SJSA1 (cell line): Measurements from ENCODE around the gene CST7. TPM values are rescaled to one million over a fixed set of nuclear protein-coding genes. Genes with fewer than 3 reads are reported as not detected.
A peak's percentile ranks its signal among the peaks of the same experiment; 100 is the strongest.

ENCODE experiments used
- DNase-seq, 2 experiments: peaks; one replicate each; pipeline ENCODE4 v3.0.0-alpha.2; 2015 to 2020; ENCODE audit warnings: low spot score in 2 of 2, low read depth in 1 of 2
- H3K27ac ChIP-seq: fragments of 250-450 bp; sonication (Bioruptor Pico); 2 replicates; pipeline ENCODE4 v1.5.1; 2020; ENCODE audit warnings: mild to moderate bottlenecking, moderate library complexity
- H3K27me3 ChIP-seq: fragments of 250-450 bp; sonication (Bioruptor Pico); replicated peaks from 2 replicates; pipeline ENCODE4 v1.5.1; 2020; ENCODE audit warnings: mild to moderate bottlenecking, moderate library complexity
- H3K36me3 ChIP-seq: fragments of 250-450 bp; sonication (Bioruptor Pico); 2 replicates; pipeline ENCODE4 v1.5.1; 2020; ENCODE audit warnings: mild to moderate bottlenecking
- H3K4me1 ChIP-seq: fragments of 250-450 bp; sonication (Bioruptor Pico); replicated peaks from 2 replicates; pipeline ENCODE4 v1.6.1; 2021; ENCODE audit warnings: mild to moderate bottlenecking
- H3K4me3 ChIP-seq: fragments of 250-450 bp; sonication (Bioruptor Pico); 2 replicates; pipeline ENCODE4 v1.5.1; 2020; ENCODE audit warnings: mild to moderate bottlenecking
- H3K9me3 ChIP-seq: fragments of 250-450 bp; sonication (Bioruptor Pico); replicated peaks from 2 replicates; pipeline ENCODE4 v1.5.1; 2020; ENCODE audit warnings: mild to moderate bottlenecking
- total RNA-seq: library from RNA; depleted of rRNA; stranded (reverse); fragments of >200 nt; shearing (Covaris generic); gene quantifications from 2 replicates; pipeline ENCODE4 v1.2.3, GENCODE V29; 2014

Gene CST7
- total RNA-seq, 1 experiment from 2014 or later, result not detected

GRCh38 chr20:24969186-24970029 lies 20.3 kb downstream of the CST7 start:
- no peaks in the 10 kb centered on the region for H3K9me3 ChIP-seq
- DNase-seq, result peak in 1 of 2 experiments; percentile 32
- H3K4me1 ChIP-seq, result no peaks in the 10 kb centered on the region
- peaks cover 64% of the 10 kb centered on the region for H3K36me3 ChIP-seq
- H3K27ac ChIP-seq, result no peak overlapping the region
- no peaks in the 10 kb centered on the region for H3K27me3 ChIP-seq
- no peak overlapping the region for H3K4me3 ChIP-seq

DNA sequence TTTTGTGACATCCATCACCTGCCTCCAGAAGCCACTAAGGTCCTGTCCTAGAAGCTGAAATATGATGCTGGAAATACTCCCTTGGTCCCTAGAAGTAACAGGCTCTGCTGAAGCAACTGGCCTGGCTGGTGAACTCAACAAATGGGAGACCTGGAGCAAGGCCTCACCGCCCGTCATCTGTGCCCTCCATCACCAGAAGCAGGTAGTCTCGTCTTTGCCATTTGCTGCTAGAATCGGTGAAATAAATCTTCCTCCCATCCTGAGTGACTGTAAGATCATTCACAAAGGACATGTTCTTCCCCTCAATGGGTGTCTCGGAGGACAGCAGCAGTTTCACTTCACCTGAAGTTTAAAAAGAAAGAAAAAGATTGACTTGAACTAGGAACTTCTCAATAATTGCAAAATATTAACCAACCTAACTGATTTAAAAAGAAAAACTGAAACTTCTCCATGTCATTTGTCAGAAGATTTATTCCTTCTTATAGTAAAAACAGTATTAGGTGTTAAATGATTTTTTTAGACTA lies 21.0 kb downstream of the CST7 start:
- Histone ChIP-seq H3K4me1 (no peaks in the 10 kb centered on the region), H3K27ac (no peak overlapping the region), H3K27me3 (no peaks in the 10 kb centered on the region), H3K36me3 (peaks cover 69% of the 10 kb centered on the region), H3K9me3 (no peaks in the 10 kb centered on the region), H3K4me3 (no peak overlapping the region)
- DNase-seq, result no peak

GRCh38 chr20:24970754-24971153 lies 21.7 kb downstream of the CST7 start:
- H3K36me3 ChIP-seq, result peaks cover 65% of the 10 kb centered on the region
- DNase-seq, result peak in 1 of 2 experiments; percentile 34
- H3K27ac ChIP-seq, result no peak overlapping the region
- no peak overlapping the region for H3K4me3 ChIP-seq
- no peaks in the 10 kb centered on the region for H3K4me1 ChIP-seq
- H3K27me3 ChIP-seq, result no peaks in the 10 kb centered on the region
- no peaks in the 10 kb centered on the region for H3K9me3 ChIP-seq

DNA sequence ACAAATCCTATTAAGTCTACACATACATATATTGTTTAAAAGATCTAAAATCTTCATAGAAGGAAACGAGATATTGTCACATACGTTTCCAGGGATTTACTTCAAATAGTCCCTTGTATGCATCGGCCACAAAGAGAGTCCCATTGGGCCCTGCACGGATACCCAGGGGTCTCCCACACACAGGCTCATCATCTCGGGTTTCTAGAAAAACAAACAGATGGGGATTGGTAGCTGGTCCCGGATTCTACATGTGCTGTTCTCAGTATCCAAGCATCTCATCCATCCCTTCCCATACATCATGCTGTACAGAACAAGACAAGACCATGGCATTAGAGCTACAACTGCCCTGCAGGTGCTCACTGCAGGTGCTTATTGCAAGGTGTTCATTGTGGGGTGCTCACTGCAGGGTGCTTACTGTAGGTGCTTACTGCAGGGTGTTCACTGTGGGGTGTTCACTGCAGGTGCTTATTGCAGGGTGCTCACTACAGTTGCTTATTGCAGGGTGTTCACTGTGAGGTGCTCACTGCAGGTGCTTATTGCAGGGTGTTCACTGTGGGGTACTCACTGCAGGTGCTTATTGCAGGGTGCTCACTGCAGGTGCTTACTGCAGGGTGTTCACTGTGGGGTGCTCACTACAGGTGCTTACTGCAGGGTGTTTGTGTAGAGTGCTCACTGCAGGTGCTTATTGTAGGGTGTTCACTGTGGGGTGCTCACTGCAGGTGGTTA lies 22.5 kb downstream of the CST7 start:
- no peak overlapping the region for H3K4me3 ChIP-seq
- H3K4me1 ChIP-seq, result no peaks in the 10 kb centered on the region
- no peaks in the 10 kb centered on the region for H3K27me3 ChIP-seq
- no peaks in the 10 kb centered on the region for H3K9me3 ChIP-seq
- no peak overlapping the region for H3K27ac ChIP-seq
- peaks cover 67% of the 10 kb centered on the region for H3K36me3 ChIP-seq
- DNase-seq, result no peak

DNA sequence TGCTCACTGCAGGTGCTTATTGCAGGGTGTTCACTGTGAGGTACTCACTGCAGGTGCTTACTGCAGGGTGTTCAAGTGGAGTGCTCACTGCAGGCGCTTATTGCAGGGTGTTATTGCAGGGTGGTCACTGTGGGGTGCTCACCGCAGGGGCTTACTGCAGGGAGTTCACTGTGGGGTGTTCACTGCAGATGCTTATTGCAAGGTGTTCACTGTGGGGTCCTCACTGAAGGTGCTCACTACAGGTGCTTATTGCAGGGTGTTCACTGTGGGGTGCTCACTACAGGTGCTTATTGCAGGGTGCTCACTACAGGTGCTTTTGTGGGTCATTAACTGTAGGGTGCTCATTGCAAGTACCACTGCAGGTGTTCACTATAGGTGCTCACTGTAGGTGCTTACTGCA lies 23.3 kb downstream of the CST7 start:
- H3K36me3 ChIP-seq, result peaks cover 69% of the 10 kb centered on the region
- peak in 1 of 2 experiments; percentile 16 for DNase-seq
- H3K4me1 ChIP-seq, result no peaks in the 10 kb centered on the region
- no peak overlapping the region for H3K4me3 ChIP-seq
- H3K9me3 ChIP-seq, result no peaks in the 10 kb centered on the region
- H3K27ac ChIP-seq, result no peak overlapping the region
- no peaks in the 10 kb centered on the region for H3K27me3 ChIP-seq

- Histone ChIP-seq H3K4me3 (no peak overlapping the region), H3K36me3 (peaks cover 73% of the 10 kb centered on the region)
- DNase-seq, result peak in 1 of 2 experiments; percentile 16
Measured at GRCh38 chr20:24977336-24977735, 28.3 kb downstream of the CST7 start.

DNA sequence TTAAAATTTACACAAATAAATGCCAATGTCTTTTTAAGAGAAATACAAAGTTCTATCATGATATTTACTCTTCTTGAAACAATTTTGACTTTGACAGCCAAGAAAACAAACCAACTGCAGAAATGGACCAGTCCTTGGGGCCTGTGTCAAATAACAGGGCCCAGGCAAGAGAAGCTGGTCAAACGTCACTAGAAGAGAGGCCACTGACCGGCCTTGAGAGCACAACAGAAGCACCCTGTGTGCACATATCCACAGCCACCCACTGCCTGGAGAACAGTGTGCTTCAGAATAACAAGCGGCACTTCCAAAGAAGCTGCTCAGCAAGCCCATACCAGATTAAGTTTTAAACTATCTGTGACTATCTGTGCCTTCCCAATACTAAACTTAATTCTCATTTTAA lies 28.7 kb downstream of the CST7 start:
- Histone ChIP-seq H3K9me3 (no peaks in the 10 kb centered on the region), H3K27me3 (no peaks in the 10 kb centered on the region), H3K4me3 (no peak overlapping the region), H3K4me1 (no peaks in the 10 kb centered on the region), H3K27ac (no peak overlapping the region), H3K36me3 (peaks cover 71% of the 10 kb centered on the region)
- peak in 1 of 2 experiments; percentile 21 for DNase-seq

More at GRCh38 chr20:24977336-24977735, 28.3 kb downstream of the CST7 start:
- no peaks in the 10 kb centered on the region for H3K27me3 ChIP-seq
- no peaks in the 10 kb centered on the region for H3K9me3 ChIP-seq
- no peak overlapping the region for H3K27ac ChIP-seq
- H3K4me1 ChIP-seq, result no peaks in the 10 kb centered on the region

DNA sequence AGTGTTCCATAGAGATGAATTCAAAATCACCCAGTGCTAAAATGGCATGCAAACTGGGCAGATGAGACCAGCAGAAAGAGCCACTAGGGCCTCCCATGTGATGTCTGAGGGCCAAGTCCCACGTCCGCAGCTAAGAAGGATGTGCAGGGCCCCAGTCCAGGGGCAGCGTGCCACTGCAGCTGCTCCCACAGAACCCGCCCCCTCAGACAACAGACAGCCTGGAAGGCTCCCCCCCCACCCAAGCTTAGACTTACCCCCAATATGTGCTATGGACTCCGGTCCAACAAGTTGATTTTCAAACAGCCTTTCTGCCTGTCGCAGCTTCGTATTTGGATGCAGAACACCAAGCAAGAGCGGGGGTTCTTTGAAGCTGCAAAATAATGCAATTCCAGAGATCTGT lies 29.4 kb downstream of the CST7 start:
- Histone ChIP-seq H3K27ac (no peak overlapping the region), H3K9me3 (no peaks in the 10 kb centered on the region), H3K4me3 (no peak overlapping the region), H3K36me3 (peaks cover 66% of the 10 kb centered on the region), H3K27me3 (no peaks in the 10 kb centered on the region), H3K4me1 (no peaks in the 10 kb centered on the region)
- DNase-seq, result peak in 1 of 2 experiments; percentile 19

DNA sequence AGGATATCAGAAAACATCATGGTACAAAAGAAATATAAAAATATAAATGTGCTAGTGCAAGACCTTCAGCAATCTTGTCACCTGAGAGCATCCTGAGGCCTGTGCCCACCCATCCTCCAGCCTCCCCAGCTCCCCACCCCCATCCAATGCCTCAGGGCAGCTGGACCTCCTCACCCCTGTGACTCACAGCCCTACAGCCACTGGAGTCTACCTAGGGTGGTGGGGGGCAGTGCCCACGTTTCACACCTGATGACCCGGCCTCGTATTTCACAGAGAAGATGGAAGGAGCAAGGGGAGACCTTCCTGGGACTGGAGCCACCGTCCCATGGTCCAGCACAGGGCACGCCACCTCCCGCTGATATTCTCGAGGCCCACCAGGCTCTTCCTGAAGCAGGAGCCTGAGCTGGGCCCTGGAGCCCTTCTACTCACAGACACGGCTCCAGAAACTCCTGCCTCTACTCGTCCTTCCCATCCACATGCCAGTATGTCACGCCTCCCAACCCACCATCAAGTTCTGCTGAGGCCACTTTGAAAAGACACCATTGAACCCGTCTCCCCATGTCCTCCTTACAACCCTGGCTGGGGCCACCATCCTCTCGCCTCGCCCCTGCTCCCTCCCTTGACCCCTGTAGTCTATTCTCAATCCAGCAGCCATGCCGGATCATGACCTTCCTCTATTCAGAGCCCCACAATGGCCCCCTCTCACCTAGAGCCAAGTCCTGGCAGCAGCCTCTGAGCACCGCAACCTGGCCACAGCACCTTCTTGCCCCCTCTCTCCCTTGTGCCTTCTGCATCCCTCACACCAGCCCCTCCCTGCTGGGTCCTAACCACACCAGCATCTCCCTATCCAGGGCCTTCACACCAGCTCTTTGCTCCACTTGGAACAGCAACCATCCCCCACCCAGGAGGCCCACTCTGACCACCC lies 30.2 kb downstream of the CST7 start:
- H3K4me3 ChIP-seq, result no peak overlapping the region
- DNase-seq, result peak in 1 of 2 experiments; percentile 37
- H3K9me3 ChIP-seq, result no peaks in the 10 kb centered on the region
- peaks cover 69% of the 10 kb centered on the region for H3K36me3 ChIP-seq
- no peaks in the 10 kb centered on the region for H3K4me1 ChIP-seq
- no peaks in the 10 kb centered on the region for H3K27me3 ChIP-seq
- no peak overlapping the region for H3K27ac ChIP-seq

DNA sequence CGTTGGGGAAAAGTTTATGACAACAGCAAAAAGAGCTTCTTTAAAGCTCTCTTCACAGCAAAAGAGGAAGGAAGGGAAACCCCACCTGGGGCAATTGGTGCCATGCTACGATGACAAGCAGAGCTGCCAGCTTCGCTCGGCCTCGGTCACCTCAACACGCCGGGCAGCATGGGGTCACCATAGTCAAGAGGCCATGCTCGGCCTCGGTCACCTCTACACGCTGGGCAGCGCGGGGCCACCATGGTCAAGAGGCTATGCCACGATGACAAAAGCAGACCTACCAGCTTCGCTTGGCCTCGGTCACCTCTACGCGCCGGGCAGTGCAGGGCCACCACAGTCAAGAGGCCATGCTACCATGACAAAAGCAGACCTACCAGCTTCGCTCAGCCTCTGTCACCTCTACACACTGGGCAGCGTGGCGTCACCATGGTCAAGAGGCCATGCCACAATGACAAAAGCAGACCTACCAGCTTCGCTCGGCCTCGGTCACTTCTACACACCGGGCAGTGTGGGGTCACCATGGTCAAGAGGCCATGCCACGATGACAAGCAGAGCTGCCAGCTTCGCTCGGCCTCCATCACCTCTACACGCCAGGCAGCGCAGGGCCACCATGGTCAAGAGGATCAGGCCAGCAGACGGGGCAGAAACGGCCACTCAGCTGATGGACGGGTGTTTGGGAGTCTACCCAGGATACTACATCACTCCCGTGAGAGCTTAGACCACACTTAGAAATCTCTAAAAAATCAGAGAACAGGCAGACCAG lies 31.4 kb downstream of the CST7 start:
- H3K9me3 ChIP-seq, result no peaks in the 10 kb centered on the region
- H3K4me1 ChIP-seq, result no peaks in the 10 kb centered on the region
- peaks cover 61% of the 10 kb centered on the region for H3K36me3 ChIP-seq
- DNase-seq, result peak in 1 of 2 experiments; percentile 35
- no peak overlapping the region for H3K4me3 ChIP-seq
- no peaks in the 10 kb centered on the region for H3K27me3 ChIP-seq
- H3K27ac ChIP-seq, result no peak overlapping the region

DNA sequence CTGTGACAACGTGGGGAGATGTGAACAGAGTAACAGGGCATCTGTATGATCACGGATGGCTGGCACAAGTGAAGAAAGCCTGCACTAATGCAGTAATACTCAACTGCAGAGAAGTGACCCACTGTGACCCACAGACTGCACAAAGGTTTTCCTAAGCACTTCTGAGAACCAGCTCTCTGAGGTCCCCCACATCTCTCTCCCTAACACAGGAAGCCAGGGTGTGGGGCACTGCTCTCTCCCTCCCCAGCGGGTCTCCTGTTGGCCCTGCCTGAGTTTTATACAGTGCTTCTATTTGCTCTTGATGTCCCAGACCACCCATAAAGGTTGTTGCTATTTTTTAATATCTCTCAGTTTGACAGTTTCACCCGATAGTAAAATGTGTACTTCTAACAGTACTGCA lies 32.2 kb downstream of the CST7 start:
- Histone ChIP-seq H3K4me1 (no peaks in the 10 kb centered on the region), H3K36me3 (peaks cover 56% of the 10 kb centered on the region), H3K9me3 (no peaks in the 10 kb centered on the region), H3K27me3 (no peaks in the 10 kb centered on the region), H3K4me3 (no peak overlapping the region), H3K27ac (no peak overlapping the region)
- peak in 1 of 2 experiments; percentile 24 for DNase-seq

DNA sequence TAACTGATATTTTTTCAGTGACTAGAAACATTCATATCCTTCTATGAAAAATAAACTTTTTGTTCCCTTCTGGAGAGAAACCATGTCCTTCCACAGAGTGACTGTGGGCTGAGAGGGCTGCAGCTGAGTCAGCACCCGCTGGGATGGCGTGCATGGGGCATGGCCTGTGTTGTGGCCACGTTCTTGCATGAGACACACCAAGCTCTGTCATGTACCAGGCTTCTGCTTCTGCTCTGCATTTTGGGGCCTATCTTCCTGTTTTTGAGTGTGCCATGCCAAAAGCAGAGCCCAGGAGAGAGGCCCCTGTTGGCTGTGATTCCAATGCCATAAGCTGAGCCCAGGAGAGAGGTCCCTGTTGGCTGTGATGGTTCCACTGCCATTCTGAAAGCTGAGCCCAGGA lies 32.7 kb downstream of the CST7 start:
- peak in 1 of 2 experiments; percentile 27 for DNase-seq
- Histone ChIP-seq H3K4me3 (no peak overlapping the region), H3K27ac (no peak overlapping the region), H3K9me3 (no peaks in the 10 kb centered on the region), H3K4me1 (no peaks in the 10 kb centered on the region), H3K36me3 (peaks cover 51% of the 10 kb centered on the region), H3K27me3 (no peaks in the 10 kb centered on the region)

DNA sequence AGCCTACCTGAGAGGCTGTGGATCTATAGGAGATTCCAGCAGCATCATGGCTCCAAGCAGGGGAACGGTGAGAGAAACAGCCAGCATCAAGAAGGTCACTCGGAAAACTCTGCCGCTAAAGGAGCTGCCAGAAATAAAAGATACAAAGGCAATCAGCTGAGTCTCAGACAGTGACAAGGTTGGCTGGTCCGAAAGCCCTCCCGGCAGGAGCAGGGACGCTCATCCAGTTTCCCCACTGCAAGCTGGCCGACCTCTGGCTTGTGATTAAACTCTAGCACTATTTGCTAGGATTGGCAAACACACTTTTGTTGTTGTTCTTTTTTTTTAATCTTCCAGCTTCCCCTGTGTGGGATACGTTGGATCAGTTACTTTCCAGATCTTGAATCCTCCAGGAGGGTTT lies 34.8 kb downstream of the CST7 start:
- DNase-seq, result peak in 1 of 2 experiments; percentile 17
- Histone ChIP-seq H3K27me3 (no peaks in the 10 kb centered on the region), H3K27ac (no peak overlapping the region), H3K36me3 (peaks cover 39% of the 10 kb centered on the region), H3K9me3 (no peaks in the 10 kb centered on the region), H3K4me3 (no peak overlapping the region), H3K4me1 (no peaks in the 10 kb centered on the region)
